CD4-positive, alpha-beta T cell (primary cell): ENCODE data around the gene CMC2. TPM values are rescaled to one million over a fixed set of nuclear protein-coding genes. Genes with fewer than 3 reads are reported as not detected.

Experiments
- ATAC-seq: fragments of 200-7000 bp; cut with Tn5 transposase; one replicate; pipeline ENCODE4 v1.10.0; 2022; ENCODE audit warnings: mild to moderate bottlenecking; ENCODE audit not compliant: poor library complexity
- CTCF ChIA-PET: fragments of 350-600 bp; sonication (Branson Sonifier 250); formaldehyde crosslinking; loops from one replicate; lab custom pipeline; 2021; ENCODE audit warnings: antibody characterized with exemption, inconsistent platforms; lab: Charles Lee
- POLR2A ChIA-PET: fragments of 350-600 bp; sonication (Branson Sonifier 250); formaldehyde crosslinking; loops from one replicate; lab custom pipeline; 2021; ENCODE audit warnings: antibody characterized with exemption, inconsistent platforms; lab: Charles Lee
- DNase-seq, 14 experiments: peaks; one replicate each; pipeline ENCODE4 v3.0.0-alpha.2; 2013 to 2020; ENCODE audit warnings: mixed read lengths in 2 of 14
- H3K27ac ChIP-seq, 2 donors: one replicate each; pipeline versions ENCODE4 v1.5.1 to v1.7.0; 2013; ENCODE audit warnings: low read length in 2 of 2, low read depth in 1 of 2, mild to moderate bottlenecking in 1 of 2
- H3K27me3 ChIP-seq, 2 experiments: 1 replicate in 1 of 2; 2 replicates in 1 of 2; pipeline versions ENCODE4 v1.6.1 to v1.7.0; 2013; ENCODE audit warnings: low read length in 2 of 2, control low read depth in 1 of 2, mild to moderate bottlenecking in 1 of 2, moderate library complexity in 1 of 2; ENCODE audit not compliant: insufficient read depth in 2 of 2, control insufficient read depth in 1 of 2
- H3K36me3 ChIP-seq: one replicate; pipeline ENCODE4 v1.6.1; 2013; ENCODE audit warnings: low read length, control low read depth; ENCODE audit not compliant: insufficient read depth
- H3K4me1 ChIP-seq: one replicate; pipeline ENCODE4 v1.6.1; 2013; ENCODE audit warnings: low read length, control low read depth; ENCODE audit not compliant: insufficient read depth
- H3K4me3 ChIP-seq: one replicate; pipeline ENCODE4 v1.5.1; 2013; ENCODE audit warnings: mild to moderate bottlenecking, low read length, moderate library complexity
- H3K9me3 ChIP-seq, 2 experiments: 1 replicate in 1 of 2; 2 replicates in 1 of 2; pipeline versions ENCODE4 v1.6.1 to v1.7.0; 2013; ENCODE audit warnings: low read length in 2 of 2, mild to moderate bottlenecking in 2 of 2, control low read depth in 1 of 2, moderate library complexity in 1 of 2; ENCODE audit not compliant: control insufficient read depth in 1 of 2, insufficient read depth in 1 of 2
- H3K27ac Mint-ChIP-seq: one replicate; pipeline ENCODE4 v1.8.0; 2020; ENCODE audit warnings: mixed read lengths
- H3K27me3 Mint-ChIP-seq: one replicate; pipeline ENCODE4 v1.8.0; 2021; ENCODE audit warnings: mixed read lengths
- H3K36me3 Mint-ChIP-seq: one replicate; pipeline ENCODE4 v1.8.0; 2021; ENCODE audit warnings: low read depth, mixed read lengths
- H3K4me1 Mint-ChIP-seq: one replicate; pipeline ENCODE4 v1.8.0; 2021; ENCODE audit warnings: low read depth, mixed read lengths
- H3K4me3 Mint-ChIP-seq: one replicate; pipeline ENCODE4 v1.8.0; 2020; ENCODE audit warnings: mild to moderate bottlenecking, mixed read lengths
- H3K9me3 Mint-ChIP-seq: one replicate; pipeline ENCODE4 v1.8.0; 2020; ENCODE audit warnings: mixed read lengths
- intact Hi-C, 2 experiments: fragments of 100-400 bp; cut with DNase I in 1 of 2; cut with micrococcal nuclease in 1 of 2; formaldehyde crosslinking; loops; one replicate each; pipeline versions ENCODE4 v1.15.1 to v1.9.0; 2023 to 2025; cut with DNase I, micrococcal nuclease
- total RNA-seq, 174 experiments: library from RNA in 2 of 174; stranded (reverse) in 2 of 174; gene quantifications; one replicate each; pipeline ENCODE4 v1.2.3 and lab custom pipeline; 2021 to 2026
- TF ChIP-seq, protein P1 (sequence below): fragments of 200-600 bp; IDR thresholded peaks from one replicate; pipeline ENCODE4 v1.8.0; 2022; ENCODE audit warnings: antibody characterized with exemption, mild to moderate bottlenecking

The CMC2 gene
- total RNA-seq, 2 experiments from 2014 or later: 67.7 to 68.8 TPM

DNA sequence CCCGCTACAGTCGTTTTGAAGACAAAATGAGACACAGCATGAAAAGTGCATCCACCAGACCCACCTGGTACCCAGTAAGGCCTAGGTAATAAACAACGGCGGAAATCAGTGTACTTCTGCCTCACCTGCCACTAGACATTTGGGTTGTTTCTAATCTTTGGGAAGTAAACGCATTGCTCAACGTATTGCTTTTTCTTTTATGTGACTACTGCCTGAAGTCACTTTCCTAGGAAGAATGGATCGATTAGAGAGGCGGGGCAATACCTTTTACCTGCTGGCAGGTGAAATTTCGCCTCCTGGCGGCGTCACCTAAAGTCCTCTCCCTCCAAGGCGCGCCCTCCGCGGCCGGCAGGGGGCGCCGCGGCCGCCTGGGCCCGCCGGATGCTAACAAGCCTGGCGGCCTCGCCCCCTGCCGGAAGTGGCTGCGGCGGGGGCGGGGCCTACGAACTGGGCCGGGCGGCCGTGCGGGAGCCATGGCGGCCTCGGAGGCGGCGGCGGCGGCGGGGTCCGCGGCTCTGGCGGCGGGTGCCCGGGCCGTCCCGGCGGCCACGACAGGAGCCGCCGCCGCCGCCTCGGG is 28.8 kb upstream of the CMC2 start, which contains the start of gene ATMIN:
TSS of gene ATMIN (plus strand) at position 445 of the 577 bp plus-strand sequence. CDS start at position 474, 29 bp downstream.
- Histone ChIP-seq H3K4me1 (peaks cover 30% of the 10 kb centered on the region), H3K27me3 (no peaks in the 10 kb centered on the region), H3K27ac (no peak within 1 kb of the TSS), H3K4me3 (peak within 1 kb of the TSS; percentile 57), H3K36me3 (peaks cover 3% of the 10 kb centered on the region), H3K9me3 (no peaks in the 10 kb centered on the region)
- Mint-ChIP-seq H3K27ac (peak within 1 kb of the TSS; percentile 73), H3K9me3 (no peaks in the 10 kb centered on the region), H3K36me3 (peaks cover 19% of the 10 kb centered on the region), H3K4me3 (peak within 1 kb of the TSS; percentile 90), H3K27me3 (no peaks in the 10 kb centered on the region), H3K4me1 (peaks cover 40% of the 10 kb centered on the region)
- POLR2A ChIA-PET: interaction anchor here (0.6 to 3.6 kb wide), 13 partner anchors 9 to 702 kb away, joined by 3 to 51 read pairs (median 4); partner anchors contain the start of genes C16orf46, CENPN, CMC2 and GAN
- intact Hi-C loops: loop anchor here (1.0 to 10.0 kb wide), 8 partner anchors 28 to 1139 kb away; partner anchors contain the start of genes GCSH (in 2 of the 2), CENPN (in 1 of the 2), GAN (in 1 of the 2) and MPHOSPH6 (in 1 of the 2)
- ATAC-seq: peak; percentile 94
- TF ChIP-seq, protein P1, sequence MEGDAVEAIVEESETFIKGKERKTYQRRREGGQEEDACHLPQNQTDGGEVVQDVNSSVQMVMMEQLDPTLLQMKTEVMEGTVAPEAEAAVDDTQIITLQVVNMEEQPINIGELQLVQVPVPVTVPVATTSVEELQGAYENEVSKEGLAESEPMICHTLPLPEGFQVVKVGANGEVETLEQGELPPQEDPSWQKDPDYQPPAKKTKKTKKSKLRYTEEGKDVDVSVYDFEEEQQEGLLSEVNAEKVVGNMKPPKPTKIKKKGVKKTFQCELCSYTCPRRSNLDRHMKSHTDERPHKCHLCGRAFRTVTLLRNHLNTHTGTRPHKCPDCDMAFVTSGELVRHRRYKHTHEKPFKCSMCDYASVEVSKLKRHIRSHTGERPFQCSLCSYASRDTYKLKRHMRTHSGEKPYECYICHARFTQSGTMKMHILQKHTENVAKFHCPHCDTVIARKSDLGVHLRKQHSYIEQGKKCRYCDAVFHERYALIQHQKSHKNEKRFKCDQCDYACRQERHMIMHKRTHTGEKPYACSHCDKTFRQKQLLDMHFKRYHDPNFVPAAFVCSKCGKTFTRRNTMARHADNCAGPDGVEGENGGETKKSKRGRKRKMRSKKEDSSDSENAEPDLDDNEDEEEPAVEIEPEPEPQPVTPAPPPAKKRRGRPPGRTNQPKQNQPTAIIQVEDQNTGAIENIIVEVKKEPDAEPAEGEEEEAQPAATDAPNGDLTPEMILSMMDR: peak; percentile 84
- DNase-seq: peak; percentile 78 to 96 (median 88)
- CTCF ChIA-PET: interaction anchor here (0.6 to 8.0 kb wide), 23 partner anchors 10 to 494 kb away, joined by 3 to 80 read pairs (median 4); partner anchors contain the start of genes C16orf46, CENPN, CMC2 and GCSH

DNA sequence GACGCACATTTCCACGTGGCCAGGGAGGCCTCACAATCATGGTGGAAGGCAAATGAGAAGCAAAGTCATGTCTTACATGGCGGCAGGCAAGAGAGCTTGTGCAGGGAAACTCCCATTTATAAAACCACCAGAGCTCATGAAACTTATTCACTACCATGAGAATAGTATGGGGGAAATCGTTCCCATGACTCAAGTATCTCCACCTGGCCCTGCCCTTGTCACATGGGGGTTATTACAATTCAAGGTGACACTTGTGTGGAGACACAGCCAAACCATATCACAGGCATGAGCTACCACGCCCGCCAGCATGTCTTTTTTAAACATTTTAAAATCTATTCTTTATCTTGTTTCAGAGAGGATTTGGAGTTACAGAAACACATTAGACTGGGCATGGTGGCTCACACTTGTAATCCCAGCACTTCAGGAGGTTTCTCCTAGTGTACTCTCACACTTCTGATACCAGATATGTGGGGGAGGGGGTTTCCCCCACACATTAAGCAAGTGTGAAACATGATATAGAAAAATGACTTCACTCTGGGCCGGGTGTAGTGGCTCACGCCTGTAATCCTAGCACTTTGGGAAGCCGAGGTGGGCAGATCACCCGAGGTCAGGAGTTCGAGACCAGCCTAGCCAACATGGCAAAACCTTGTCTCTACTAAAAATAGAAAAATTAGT is 23.4 kb upstream of the CMC2 start:
- no peaks in the 10 kb centered on the region for H3K36me3 Mint-ChIP-seq
- H3K4me1 ChIP-seq: no peaks in the 10 kb centered on the region
- no peak overlapping the region for H3K27ac Mint-ChIP-seq
- no peak overlapping the region for H3K4me3 ChIP-seq
- no peaks in the 10 kb centered on the region for H3K27me3 ChIP-seq
- ATAC-seq (no peak), DNase-seq (no peak)
- TF ChIP-seq, protein P1: no peak
- no peak overlapping the region for H3K4me3 Mint-ChIP-seq
- H3K27ac ChIP-seq: no peak overlapping the region
- intact Hi-C loops: loop anchor here in 1 of 2 experiments (10.0 kb wide), 3 partner anchors 175 to 1145 kb away; partner anchors contain the start of genes GAN and MPHOSPH6
- H3K36me3 ChIP-seq: no peaks in the 10 kb centered on the region
- H3K27me3 Mint-ChIP-seq: no peaks in the 10 kb centered on the region
- H3K9me3 Mint-ChIP-seq: no peaks in the 10 kb centered on the region
- H3K9me3 ChIP-seq: no peaks in the 10 kb centered on the region
- ChIA-PET POLR2A (no interaction called here), CTCF (no interaction called here)
- peaks cover under 1% of the 10 kb centered on the region for H3K4me1 Mint-ChIP-seq

DNA sequence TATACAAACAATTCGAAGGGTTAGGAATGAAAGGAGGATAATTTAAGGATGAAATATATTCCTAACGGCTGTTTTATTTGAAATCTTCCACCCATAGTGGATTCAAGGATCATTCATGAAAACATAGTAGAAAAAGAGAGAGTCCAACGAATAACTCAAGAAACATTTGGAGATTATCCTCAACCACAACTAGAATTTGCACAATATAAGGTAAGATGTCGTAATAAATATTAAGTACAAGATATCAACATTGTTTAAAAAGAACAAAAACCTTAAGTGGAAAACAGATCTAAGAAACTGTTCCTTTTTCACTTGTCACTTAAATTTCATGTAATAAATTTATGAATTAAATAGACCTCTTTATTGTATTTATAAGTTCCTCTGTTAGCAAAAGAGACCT is 19.7 kb upstream of the CMC2 start:
- H3K27ac Mint-ChIP-seq: no peak overlapping the region

More for the DNA sequence above, 19.7 kb upstream of the CMC2 start:
- DNase-seq (no peak), ATAC-seq (no peak)
- Mint-ChIP-seq H3K36me3 (peaks cover 7% of the 10 kb centered on the region), H3K4me1 (no peaks in the 10 kb centered on the region), H3K9me3 (no peaks in the 10 kb centered on the region), H3K27me3 (no peaks in the 10 kb centered on the region), H3K4me3 (no peak overlapping the region)
- Histone ChIP-seq H3K36me3 (peaks cover 8% of the 10 kb centered on the region), H3K4me1 (no peaks in the 10 kb centered on the region), H3K9me3 (no peaks in the 10 kb centered on the region), H3K4me3 (no peak overlapping the region), H3K27ac (no peak overlapping the region), H3K27me3 (no peaks in the 10 kb centered on the region)
- ChIA-PET POLR2A (no interaction called here), CTCF (no interaction called here)
- intact Hi-C loops: no loop called here
- TF ChIP-seq, protein P1: no peak
